Thoracic aorta (tissue), 2 donors: ENCODE results near the gene CDC42SE2. TPM values are rescaled to one million over a fixed set of nuclear protein-coding genes. Genes with fewer than 3 reads are reported as not detected.

Experiments used
- ATAC-seq: fragments of 150-250 bp; one replicate; pipeline ENCODE4 v1.8.0; 2017; ENCODE audit warnings: low read depth; ENCODE audit not compliant: insufficient number of reproducible peaks, low FRiP score
- DNase-seq: peaks from one replicate; pipeline ENCODE4 v3.0.0-alpha.2; 2020; ENCODE audit warnings: low spot score
- H3K27ac ChIP-seq, 2 donors: fragments of 200-600 bp; sonication (generic); 1 replicate in 1 of 2; 2 replicates in 1 of 2; pipeline ENCODE4 v1.5.1; 2016; ENCODE audit warnings: mild to moderate bottlenecking in 2 of 2, moderate library complexity in 2 of 2
- H3K27me3 ChIP-seq: fragments of 200-600 bp; sonication (generic); replicated peaks from 2 replicates; pipeline ENCODE4 v1.6.0; 2016; ENCODE audit warnings: mild to moderate bottlenecking; ENCODE audit not compliant: insufficient read depth
- H3K36me3 ChIP-seq: fragments of 200-600 bp; sonication (generic); one replicate; pipeline ENCODE4 v1.5.1; 2016
- H3K4me1 ChIP-seq, 2 donors: fragments of 200-600 bp; sonication (generic); 1 replicate in 1 of 2; 2 replicates in 1 of 2; pipeline versions ENCODE4 v1.5.1 to v1.6.0; 2016; ENCODE audit warnings: low read depth in 2 of 2, mild to moderate bottlenecking in 1 of 2; ENCODE audit not compliant: control insufficient read depth in 1 of 2
- H3K4me3 ChIP-seq: fragments of 200-600 bp; sonication (generic); 2 replicates; pipeline ENCODE4 v1.5.1; 2016; ENCODE audit warnings: mild to moderate bottlenecking
- H3K9me3 ChIP-seq: fragments of 200-600 bp; sonication (generic); 2 replicates; pipeline ENCODE4 v1.5.1; 2016
- total RNA-seq, 2 donors: library from RNA; depleted of rRNA; stranded (reverse); fragments of >200 nt; gene quantifications; one replicate each; pipeline versions ENCODE4 v1.1.0 to v1.2.3, GENCODE V29; 2016
- TF ChIP-seq, protein P1 (sequence below): fragments of 200-600 bp; sonication (generic); IDR thresholded peaks from one replicate; pipeline ENCODE4 v1.5.1; 2019; ENCODE audit warnings: antibody characterized with exemption

Gene CDC42SE2
- total RNA-seq, 2 donors from 2014 or later: 20.3 to 38.0 TPM

DNA sequence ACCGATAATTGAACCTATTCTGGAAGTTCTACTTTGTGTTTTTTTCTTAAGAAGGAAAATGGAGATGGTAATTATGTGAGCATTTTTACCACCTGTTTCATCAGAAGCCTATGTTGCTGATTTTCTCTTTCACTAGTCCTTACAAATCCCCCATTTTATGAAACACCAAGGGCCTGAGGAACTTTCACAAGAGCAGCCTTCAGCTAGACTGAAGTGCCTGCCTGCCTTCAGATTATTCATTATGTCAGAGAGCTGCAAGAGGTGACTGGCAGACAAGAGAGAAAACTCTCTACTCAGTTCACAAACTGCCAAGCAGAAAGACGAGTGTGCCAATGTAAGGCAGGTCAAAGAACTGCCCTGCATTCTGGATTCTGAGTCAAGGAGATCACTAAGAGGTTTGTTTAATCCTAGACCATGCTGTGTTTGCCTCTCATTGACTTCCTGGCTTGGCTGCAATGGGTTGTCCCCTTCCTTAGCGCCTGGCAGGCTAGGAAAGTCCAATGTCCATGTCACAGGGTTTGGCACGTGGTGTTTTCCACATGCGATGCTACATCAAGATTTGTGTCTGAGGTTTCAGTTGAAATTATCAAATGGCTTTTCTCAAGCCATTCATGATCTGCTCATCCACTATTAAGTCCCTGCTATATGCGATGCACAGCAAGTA is 143.3 kb downstream of the CDC42SE2 start:
- Histone ChIP-seq H3K4me1 (no peaks in the 10 kb centered on the region), H3K36me3 (peaks cover 10% of the 10 kb centered on the region), H3K27me3 (no peaks in the 10 kb centered on the region), H3K9me3 (peaks cover 4% of the 10 kb centered on the region), H3K4me3 (no peak overlapping the region), H3K27ac (no peak overlapping the region)
- no peak for ATAC-seq
- TF ChIP-seq, protein P1, sequence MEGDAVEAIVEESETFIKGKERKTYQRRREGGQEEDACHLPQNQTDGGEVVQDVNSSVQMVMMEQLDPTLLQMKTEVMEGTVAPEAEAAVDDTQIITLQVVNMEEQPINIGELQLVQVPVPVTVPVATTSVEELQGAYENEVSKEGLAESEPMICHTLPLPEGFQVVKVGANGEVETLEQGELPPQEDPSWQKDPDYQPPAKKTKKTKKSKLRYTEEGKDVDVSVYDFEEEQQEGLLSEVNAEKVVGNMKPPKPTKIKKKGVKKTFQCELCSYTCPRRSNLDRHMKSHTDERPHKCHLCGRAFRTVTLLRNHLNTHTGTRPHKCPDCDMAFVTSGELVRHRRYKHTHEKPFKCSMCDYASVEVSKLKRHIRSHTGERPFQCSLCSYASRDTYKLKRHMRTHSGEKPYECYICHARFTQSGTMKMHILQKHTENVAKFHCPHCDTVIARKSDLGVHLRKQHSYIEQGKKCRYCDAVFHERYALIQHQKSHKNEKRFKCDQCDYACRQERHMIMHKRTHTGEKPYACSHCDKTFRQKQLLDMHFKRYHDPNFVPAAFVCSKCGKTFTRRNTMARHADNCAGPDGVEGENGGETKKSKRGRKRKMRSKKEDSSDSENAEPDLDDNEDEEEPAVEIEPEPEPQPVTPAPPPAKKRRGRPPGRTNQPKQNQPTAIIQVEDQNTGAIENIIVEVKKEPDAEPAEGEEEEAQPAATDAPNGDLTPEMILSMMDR: no peak
- DNase-seq: no peak

DNA sequence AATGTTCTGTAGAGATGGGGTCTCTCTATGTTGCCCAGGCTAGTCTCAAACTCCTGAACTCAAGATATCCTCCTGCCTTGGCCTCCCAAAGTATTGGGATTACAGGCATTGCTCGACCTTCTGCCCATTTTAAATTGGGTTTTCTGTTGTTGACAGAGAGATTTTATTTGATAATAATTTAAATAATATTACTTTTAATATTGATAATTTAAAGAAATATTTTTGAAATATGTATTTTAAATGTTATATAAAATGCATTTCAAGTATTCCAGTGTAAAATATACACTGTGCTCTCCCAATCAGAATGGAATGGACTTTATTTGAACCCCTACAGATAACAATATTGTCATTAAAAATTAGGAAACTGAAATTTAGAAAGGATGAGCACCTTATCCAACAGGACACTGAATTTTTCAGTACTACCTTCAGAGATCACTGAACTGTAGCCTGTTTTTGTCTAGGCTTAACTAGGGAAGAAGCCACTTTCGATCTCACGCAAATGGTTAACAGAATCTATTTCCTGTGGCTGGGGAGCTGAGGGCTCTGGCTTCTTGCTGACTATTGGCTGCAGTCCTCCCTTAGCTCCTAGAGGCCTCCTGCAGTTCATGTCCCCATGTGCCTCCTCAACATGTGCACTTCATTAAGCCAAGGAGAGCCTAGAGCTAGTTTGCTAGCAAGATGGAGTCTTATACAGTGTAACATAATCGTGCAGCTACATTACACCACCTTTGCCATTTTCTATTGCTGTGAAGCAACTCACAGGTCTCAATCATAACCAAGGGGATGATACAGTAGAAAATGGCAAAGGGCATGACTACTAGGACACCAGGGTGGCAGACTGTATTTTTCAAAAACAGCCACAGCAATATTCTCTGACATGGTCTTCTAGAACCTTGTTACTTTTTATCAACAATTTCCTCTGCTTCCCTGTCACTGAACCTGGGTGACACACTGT is 150.0 kb downstream of the CDC42SE2 start:
- no peaks in the 10 kb centered on the region for H3K4me1 ChIP-seq
- peaks cover 2% of the 10 kb centered on the region for H3K36me3 ChIP-seq
- no peak overlapping the region for H3K4me3 ChIP-seq
- TF ChIP-seq, protein P1: no peak
- H3K27me3 ChIP-seq: no peaks in the 10 kb centered on the region
- H3K27ac ChIP-seq: no peak overlapping the region
- no peaks in the 10 kb centered on the region for H3K9me3 ChIP-seq
- DNase-seq: no peak
- ATAC-seq: no peak

DNA sequence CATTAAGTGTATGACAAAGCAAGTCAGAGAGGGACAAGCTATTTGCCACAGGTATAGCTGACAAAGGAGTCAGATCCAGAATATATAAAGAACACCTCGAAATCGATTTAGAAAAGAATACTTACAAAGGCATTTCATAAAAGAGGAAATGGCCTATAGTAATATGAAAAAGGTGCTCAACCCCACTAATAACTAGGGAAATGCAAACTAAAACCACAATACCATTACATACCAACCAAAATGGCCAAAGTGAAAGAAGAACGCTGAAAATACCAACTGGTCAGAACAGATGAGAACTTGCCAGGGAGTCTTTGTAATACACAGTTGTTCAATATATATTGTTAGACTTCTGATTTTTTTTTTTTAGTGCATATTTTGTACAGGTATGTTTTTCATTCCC is 152.9 kb downstream of the CDC42SE2 start:
- Histone ChIP-seq H3K4me3 (no peak overlapping the region), H3K36me3 (no peaks in the 10 kb centered on the region), H3K27me3 (no peaks in the 10 kb centered on the region), H3K4me1 (no peaks in the 10 kb centered on the region), H3K9me3 (no peaks in the 10 kb centered on the region), H3K27ac (no peak overlapping the region)
- no peak for DNase-seq
- TF ChIP-seq, protein P1: no peak
- no peak for ATAC-seq

DNA sequence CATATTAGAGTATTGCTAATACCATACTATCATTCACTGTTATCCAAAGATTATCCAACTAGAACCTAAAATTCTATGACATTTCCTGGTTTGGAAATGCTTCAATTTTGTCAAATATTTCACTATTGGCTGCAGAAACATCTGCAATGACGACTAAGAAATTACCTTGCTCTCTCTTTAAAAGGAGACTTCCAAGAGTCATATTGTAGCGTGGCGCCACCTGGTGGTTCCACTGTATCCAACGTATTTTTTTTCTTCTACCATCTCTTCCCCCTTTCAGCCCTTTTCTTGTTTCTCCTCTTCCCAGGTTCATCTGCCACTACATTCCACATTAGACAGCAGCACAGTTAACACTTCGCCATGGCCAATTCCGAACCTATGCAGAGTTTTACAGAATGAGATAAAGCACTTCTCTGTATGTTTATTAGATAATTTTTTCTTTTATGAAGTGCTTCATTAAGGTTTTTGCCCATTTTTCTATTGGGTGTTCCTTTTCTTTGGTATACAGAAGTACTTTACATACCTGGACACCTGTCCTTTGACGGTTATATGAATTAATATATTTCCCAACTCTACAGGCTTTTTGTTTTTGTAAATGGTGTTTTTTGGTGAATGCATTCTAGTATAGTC is 153.5 kb downstream of the CDC42SE2 start:
- no peak for ATAC-seq

More for the DNA sequence above, 153.5 kb downstream of the CDC42SE2 start:
- Histone ChIP-seq H3K27ac (no peak overlapping the region), H3K9me3 (no peaks in the 10 kb centered on the region), H3K27me3 (no peaks in the 10 kb centered on the region), H3K4me1 (no peaks in the 10 kb centered on the region), H3K36me3 (peaks cover 6% of the 10 kb centered on the region), H3K4me3 (no peak overlapping the region)
- DNase-seq: no peak
- TF ChIP-seq, protein P1: peak; percentile 89
